NCI-H510A (cell line): ENCODE measurements around the gene NTM.
A peak's percentile ranks its signal among the peaks of the same experiment; 100 is the strongest.

Source experiments
- DNase-seq: peaks from one replicate; lab custom pipeline; 2025; lab: John Stamatoyannopoulos, UW

The NTM gene

GRCh38 chr11:132312701-132313111, 942.3 kb downstream of the NTM start:
- DNase-seq = peak; percentile 23

GRCh38 chr11:132314911-132315455, 944.6 kb downstream of the NTM start:
- DNase-seq = no peak

GRCh38 chr11:132315696-132316095, 945.3 kb downstream of the NTM start:
- no peak for DNase-seq

GRCh38 chr11:132318421-132319157, 948.2 kb downstream of the NTM start:
- no peak for DNase-seq

- peak; percentile 44 for DNase-seq
Measured at GRCh38 chr11:132319419-132319818, 949.0 kb downstream of the NTM start.

- DNase-seq = no peak
Measured at GRCh38 chr11:132330515-132330914, 960.1 kb downstream of the NTM start.

- no peak for DNase-seq
Measured at GRCh38 chr11:132332521-132332920, 962.1 kb downstream of the NTM start.

- DNase-seq = peak; percentile 24
Measured at GRCh38 chr11:132334769-132335280, 964.4 kb downstream of the NTM start.

GRCh38 chr11:132335311-132335710, 964.9 kb downstream of the NTM start:
- no peak for DNase-seq

GRCh38 chr11:132336781-132337535, 966.5 kb downstream of the NTM start:
- no peak for DNase-seq

GRCh38 chr11:132337819-132338416, 967.5 kb downstream of the NTM start:
- DNase-seq = no peak

- no peak for DNase-seq
Measured at GRCh38 chr11:132342408-132342807, 972.0 kb downstream of the NTM start.

GRCh38 chr11:132343445-132344175, 973.2 kb downstream of the NTM start:
- DNase-seq = no peak

GRCh38 chr11:132346558-132347148, 976.2 kb downstream of the NTM start:
- no peak for DNase-seq

- DNase-seq = no peak
Measured at GRCh38 chr11:132347156-132348090, 977.0 kb downstream of the NTM start.

GRCh38 chr11:132349811-132350733, 979.7 kb downstream of the NTM start:
- no peak for DNase-seq

GRCh38 chr11:132351050-132351449, 980.6 kb downstream of the NTM start:
- DNase-seq = no peak

- no peak for DNase-seq
Measured at GRCh38 chr11:132352497-132352896, 982.1 kb downstream of the NTM start.

GRCh38 chr11:132353255-132353654, 982.8 kb downstream of the NTM start:
- DNase-seq = no peak
